NB4 (cell line): ENCODE measurements around the gene CDC16.

Source experiments
- DNase-seq: peaks from one replicate; pipeline ENCODE4 v3.0.0; 2010; ENCODE audit warnings: low read depth
- H3K4me3 ChIP-seq: one replicate; pipeline ENCODE4 v1.5.1; 2011; ENCODE audit warnings: mild to moderate bottlenecking, low read depth, low read length, moderate library complexity
- MYC ChIP-seq: IDR thresholded peaks from 2 replicates; pipeline ENCODE4 v1.6.1; 2011; ENCODE audit warnings: low read depth, low read length
- POLR2A ChIP-seq: IDR thresholded peaks from 2 replicates; pipeline ENCODE4 v1.6.1; 2011; ENCODE audit warnings: mild to moderate bottlenecking; ENCODE audit not compliant: insufficient read length; ENCODE audit errors: extremely low read depth
- TF ChIP-seq, protein P1 (sequence below): IDR thresholded peaks from one replicate; pipeline ENCODE4 v1.5.1; 2012; ENCODE audit warnings: low read depth, low read length
- TF ChIP-seq, protein P2 (sequence below): IDR thresholded peaks from 2 replicates; pipeline ENCODE4 v1.6.1; 2011; ENCODE audit warnings: low read depth, low read length

The CDC16 gene

DNA sequence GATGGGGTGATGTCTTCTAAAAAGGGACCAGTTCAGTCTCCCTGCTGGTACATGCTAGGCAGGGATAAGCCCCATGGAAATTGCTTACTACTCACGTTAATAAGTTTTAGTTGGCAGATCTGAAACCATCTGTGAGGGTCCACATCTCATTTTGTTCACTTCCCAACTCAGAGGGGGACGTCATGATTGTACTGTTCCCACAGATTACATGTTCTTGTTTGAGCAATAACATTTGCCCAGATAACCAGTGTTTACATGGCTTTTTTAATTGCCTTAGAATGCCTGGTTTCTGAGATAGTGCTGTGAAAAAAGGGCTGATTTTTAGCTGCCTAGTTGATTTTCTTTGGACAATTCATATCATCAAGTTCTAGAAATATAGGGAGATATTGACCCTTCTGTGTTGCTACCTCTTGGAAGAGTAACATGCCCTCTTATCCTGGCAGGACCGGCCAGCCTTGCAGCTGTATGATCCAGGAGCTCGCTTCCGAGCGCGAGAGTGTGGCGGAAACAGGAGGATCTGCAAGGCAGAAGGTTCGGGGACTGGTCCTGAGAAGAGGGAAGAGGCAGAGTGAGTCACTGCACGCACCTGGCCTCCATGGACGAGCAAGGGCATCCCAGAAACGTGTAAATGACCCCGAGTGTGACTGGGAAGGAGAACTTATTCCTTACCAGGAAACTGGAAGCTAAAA is 69.8 kb downstream of the CDC16 start:
- TF ChIP-seq, protein P1, sequence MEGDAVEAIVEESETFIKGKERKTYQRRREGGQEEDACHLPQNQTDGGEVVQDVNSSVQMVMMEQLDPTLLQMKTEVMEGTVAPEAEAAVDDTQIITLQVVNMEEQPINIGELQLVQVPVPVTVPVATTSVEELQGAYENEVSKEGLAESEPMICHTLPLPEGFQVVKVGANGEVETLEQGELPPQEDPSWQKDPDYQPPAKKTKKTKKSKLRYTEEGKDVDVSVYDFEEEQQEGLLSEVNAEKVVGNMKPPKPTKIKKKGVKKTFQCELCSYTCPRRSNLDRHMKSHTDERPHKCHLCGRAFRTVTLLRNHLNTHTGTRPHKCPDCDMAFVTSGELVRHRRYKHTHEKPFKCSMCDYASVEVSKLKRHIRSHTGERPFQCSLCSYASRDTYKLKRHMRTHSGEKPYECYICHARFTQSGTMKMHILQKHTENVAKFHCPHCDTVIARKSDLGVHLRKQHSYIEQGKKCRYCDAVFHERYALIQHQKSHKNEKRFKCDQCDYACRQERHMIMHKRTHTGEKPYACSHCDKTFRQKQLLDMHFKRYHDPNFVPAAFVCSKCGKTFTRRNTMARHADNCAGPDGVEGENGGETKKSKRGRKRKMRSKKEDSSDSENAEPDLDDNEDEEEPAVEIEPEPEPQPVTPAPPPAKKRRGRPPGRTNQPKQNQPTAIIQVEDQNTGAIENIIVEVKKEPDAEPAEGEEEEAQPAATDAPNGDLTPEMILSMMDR, result no peak
- TF ChIP-seq, protein P2, sequence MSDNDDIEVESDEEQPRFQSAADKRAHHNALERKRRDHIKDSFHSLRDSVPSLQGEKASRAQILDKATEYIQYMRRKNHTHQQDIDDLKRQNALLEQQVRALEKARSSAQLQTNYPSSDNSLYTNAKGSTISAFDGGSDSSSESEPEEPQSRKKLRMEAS, result no peak
- TF ChIP-seq POLR2A, result no peak
- TF ChIP-seq MYC, result no peak
- DNase-seq, result no peak
- no peak overlapping the region for H3K4me3 ChIP-seq

DNA sequence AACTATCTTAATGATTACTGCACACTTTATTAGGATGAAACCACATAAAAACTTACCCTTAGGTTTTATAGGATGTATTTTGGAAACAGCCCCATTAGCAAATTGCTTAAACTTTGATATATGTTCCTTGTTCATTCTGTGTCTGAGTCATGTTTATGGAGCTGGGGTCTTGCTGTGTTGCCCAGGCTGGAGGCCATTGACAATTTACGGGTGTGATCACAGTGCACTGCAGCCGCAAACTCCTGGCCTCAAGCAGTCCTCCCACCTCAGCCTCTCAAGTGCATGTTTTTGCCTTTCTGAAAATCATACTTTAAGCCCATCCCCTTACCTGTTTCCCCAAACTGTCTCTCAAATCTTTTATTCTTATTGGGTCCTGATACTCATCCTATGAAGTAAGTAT is 74.4 kb downstream of the CDC16 start:
- H3K4me3 ChIP-seq, result no peak overlapping the region
- no peak for DNase-seq
- TF ChIP-seq MYC, result no peak
- TF ChIP-seq, protein P1, result no peak

DNA sequence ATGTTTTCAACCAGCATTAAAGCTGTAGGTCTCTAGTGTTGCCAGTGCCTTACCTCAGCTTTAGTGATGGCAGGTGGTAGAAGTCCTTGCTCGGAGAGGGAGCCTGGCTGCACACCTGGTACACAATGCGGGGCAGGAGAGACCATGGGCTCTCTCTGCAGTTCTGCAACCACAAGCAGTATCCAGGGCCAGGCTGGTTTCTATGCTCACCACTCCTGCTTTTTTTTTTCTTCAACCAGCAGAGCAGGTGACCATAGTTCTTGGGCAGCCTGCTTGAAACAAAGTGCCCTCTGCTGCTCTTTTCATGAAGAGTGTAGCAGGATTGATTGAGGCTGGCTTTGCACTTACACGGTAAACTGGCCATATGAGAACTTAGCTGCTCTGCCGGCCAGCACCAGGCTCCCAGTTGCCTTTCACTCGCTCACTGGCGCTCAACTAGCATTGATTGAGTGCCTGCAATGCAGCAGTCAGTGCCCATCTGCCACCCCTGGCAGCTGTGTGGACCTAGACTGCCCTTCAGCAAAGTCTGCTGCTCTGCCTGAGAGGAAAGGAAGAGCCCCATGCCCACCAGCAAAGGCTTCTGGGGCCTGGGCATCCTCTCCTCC is 75.2 kb downstream of the CDC16 start:
- TF ChIP-seq, protein P2, result no peak
- TF ChIP-seq MYC (no peak), POLR2A (no peak)
- TF ChIP-seq, protein P1, result no peak
- no peak for DNase-seq
- no peak overlapping the region for H3K4me3 ChIP-seq

DNA sequence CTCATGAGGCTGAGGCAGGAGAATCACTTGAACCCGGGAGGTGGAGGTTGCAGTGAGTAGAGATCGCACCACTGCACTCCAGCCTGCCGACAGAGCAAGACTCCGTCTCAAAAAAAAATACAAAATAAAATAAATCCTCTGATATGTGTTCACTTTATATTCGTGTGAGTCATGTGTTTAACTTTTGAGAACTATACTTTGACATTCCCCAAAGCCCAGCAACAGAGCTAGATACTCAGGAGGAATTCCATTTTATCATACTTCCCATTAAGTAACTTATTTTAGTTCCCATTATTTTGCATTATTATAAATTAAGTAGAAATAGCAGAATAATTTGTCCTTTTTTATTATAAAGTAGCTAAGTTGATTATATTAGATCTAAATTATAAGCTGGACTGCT is 76.3 kb downstream of the CDC16 start:
- DNase-seq, result no peak
- H3K4me3 ChIP-seq, result no peak overlapping the region
- TF ChIP-seq POLR2A (no peak), MYC (no peak)
- TF ChIP-seq, protein P1, result no peak
- TF ChIP-seq, protein P2, result no peak

DNA sequence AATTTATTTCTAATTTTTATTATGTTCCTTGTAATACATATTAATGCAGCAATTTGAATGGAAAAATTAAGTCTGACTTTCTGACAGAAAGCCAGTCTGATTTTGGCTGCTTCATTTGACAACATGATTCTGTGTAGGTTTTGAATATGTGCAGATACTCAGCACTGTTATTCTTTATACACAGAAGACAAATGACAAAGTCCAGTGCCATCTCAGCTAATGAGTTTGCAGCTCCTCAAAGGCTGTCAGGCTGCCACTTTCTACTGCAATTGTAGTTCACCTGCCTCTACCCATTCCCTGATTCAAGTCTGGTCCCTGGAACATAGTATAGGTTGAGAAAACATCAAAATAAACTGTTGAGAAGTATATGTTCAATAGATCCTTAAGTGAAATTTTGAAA is 76.7 kb downstream of the CDC16 start:
- H3K4me3 ChIP-seq, result no peak overlapping the region
- peak; percentile 23 for DNase-seq
- TF ChIP-seq, protein P2, result no peak
- TF ChIP-seq MYC (no peak), POLR2A (no peak)
- TF ChIP-seq, protein P1, result no peak

DNA sequence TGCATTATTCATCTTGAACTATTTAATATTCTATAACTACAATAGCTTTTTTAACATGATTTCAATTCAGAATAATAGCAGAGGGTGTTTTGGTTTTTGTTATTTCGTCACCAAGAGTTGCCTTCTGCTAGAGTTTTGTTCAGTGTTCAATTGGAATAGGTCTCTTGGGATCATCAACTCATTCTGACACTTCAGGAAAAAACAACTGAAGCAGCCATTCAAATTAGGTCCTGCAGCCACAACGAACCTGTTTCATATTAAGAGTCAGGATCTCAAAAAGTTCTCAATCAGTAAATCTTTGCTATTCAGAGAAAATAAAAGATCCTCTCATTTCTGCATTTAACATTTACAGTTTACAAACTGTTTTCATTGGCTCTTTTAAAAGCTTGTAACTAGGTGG is 77.2 kb downstream of the CDC16 start:
- peak; percentile 81 for DNase-seq
- TF ChIP-seq, protein P1, result no peak
- no peak for TF ChIP-seq MYC
- no peak overlapping the region for H3K4me3 ChIP-seq
